Uterus (tissue), 2 donors: Measurements from ENCODE around the gene ZNF79.

Experiments used
- POLR2A ChIP-seq, 2 donors: fragments of 450-650 bp; IDR thresholded peaks; one replicate each; pipeline ENCODE4 v1.6.1; 2016; ENCODE audit warnings: antibody characterized with exemption in 2 of 2, mild to moderate bottlenecking in 1 of 2, moderate library complexity in 1 of 2
- TF ChIP-seq, protein P1 (sequence below), 4 experiments: fragments of 200-600 bp in 2 of 4; fragments of 450-650 bp in 2 of 4; sonication (generic) in 2 of 4; IDR thresholded peaks; one replicate each; pipeline ENCODE4 v1.5.1; 2016 to 2019; ENCODE audit warnings: antibody characterized with exemption in 4 of 4, mild to moderate bottlenecking in 2 of 4, moderate library complexity in 1 of 4

DNA sequence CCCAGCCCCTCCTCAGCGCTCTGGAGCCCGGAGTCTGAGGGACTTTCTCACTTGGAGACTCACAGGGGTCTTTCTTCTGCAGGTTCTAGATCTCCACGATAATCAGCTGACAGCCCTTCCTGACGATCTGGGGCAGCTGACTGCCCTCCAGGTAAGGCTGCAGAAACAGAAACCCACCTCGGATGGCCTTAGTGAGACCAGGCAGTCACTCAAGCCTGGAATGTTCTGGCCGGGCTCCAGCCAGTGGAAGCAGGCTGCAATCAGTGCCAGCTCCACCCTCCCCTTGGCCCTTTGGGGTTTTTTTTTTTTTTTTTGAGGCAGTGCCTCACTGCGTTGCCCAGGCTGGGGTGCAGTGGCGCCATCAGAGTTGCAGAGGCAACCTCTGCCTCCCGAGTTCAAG lies 34.7 kb downstream of the ZNF79 start:
- TF ChIP-seq, protein P1, sequence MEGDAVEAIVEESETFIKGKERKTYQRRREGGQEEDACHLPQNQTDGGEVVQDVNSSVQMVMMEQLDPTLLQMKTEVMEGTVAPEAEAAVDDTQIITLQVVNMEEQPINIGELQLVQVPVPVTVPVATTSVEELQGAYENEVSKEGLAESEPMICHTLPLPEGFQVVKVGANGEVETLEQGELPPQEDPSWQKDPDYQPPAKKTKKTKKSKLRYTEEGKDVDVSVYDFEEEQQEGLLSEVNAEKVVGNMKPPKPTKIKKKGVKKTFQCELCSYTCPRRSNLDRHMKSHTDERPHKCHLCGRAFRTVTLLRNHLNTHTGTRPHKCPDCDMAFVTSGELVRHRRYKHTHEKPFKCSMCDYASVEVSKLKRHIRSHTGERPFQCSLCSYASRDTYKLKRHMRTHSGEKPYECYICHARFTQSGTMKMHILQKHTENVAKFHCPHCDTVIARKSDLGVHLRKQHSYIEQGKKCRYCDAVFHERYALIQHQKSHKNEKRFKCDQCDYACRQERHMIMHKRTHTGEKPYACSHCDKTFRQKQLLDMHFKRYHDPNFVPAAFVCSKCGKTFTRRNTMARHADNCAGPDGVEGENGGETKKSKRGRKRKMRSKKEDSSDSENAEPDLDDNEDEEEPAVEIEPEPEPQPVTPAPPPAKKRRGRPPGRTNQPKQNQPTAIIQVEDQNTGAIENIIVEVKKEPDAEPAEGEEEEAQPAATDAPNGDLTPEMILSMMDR (IDR thresholded peaks at IDR 0.05) = no peak
- TF ChIP-seq POLR2A (IDR thresholded peaks at IDR 0.05) = no peak
